K562 (cell line): Measurements from ENCODE around the gene CD164L2. TPM values are rescaled to one million over a fixed set of nuclear protein-coding genes. Genes with fewer than 3 reads are reported as not detected.

Experiments
- ARID1B ChIP-seq: fragments of 450-650 bp; IDR thresholded peaks from 2 replicates; pipeline ENCODE4 v1.6.1; 2016; ENCODE audit warnings: antibody characterized with exemption, mild to moderate bottlenecking, inconsistent platforms
- ARID3B ChIP-seq: fragments of 250-450 bp; sonication (Bioruptor Pico); IDR thresholded peaks from 2 replicates; pipeline ENCODE4 v1.4.0; 2020; ENCODE audit warnings: borderline replicate concordance
- DIDO1 ChIP-seq: fragments of 450-650 bp; IDR thresholded peaks from 2 replicates; pipeline ENCODE4 v1.6.1; 2016; ENCODE audit warnings: low read depth, missing biosample characterization, missing genetic modification characterization
- FOXM1 ChIP-seq, 2 experiments: fragments of 450-650 bp in 1 of 2; sonication (generic) in 1 of 2; formaldehyde crosslinking in 1 of 2; IDR thresholded peaks; 2 replicates each; pipeline versions ENCODE4 v1.6.1 to v1.9.0; 2017 to 2022; ENCODE audit warnings: low read depth in 2 of 2, mild to moderate bottlenecking in 2 of 2, missing genetic modification reagents in 1 of 2, moderate library complexity in 1 of 2
- GABPB1 ChIP-seq: sonication (generic); formaldehyde crosslinking; IDR thresholded peaks from 2 replicates; pipeline ENCODE4 v1.8.0; 2022; ENCODE audit warnings: mild to moderate bottlenecking, missing genetic modification reagents
- HOXB6 ChIP-seq: fragments of 250-450 bp; sonication (Bioruptor Pico); IDR thresholded peaks from 2 replicates; pipeline ENCODE4 v1.5.1; 2022; ENCODE audit warnings: mild to moderate bottlenecking, borderline replicate concordance
- MCM2 ChIP-seq: fragments of 450-650 bp; IDR thresholded peaks from 2 replicates; pipeline ENCODE4 v1.6.1; 2017; ENCODE audit warnings: low read depth, mild to moderate bottlenecking
- NCOA6 ChIP-seq: fragments of 450-650 bp; IDR thresholded peaks from 2 replicates; pipeline ENCODE4 v1.6.1; 2017; ENCODE audit warnings: mild to moderate bottlenecking
- POLR2B ChIP-seq: fragments of 450-650 bp; IDR thresholded peaks from 2 replicates; pipeline ENCODE4 v1.6.1; 2018; ENCODE audit warnings: low read depth; ENCODE audit not compliant: partially characterized antibody
- SMAD2 ChIP-seq: fragments of 150-350 bp; IDR thresholded peaks from 2 replicates; pipeline ENCODE4 v1.6.1; 2014; ENCODE audit warnings: low read depth, mild to moderate bottlenecking, low read length
- SREBF2 ChIP-seq: sonication (generic); formaldehyde crosslinking; IDR thresholded peaks from 2 replicates; pipeline ENCODE4 v1.4.0; 2020; ENCODE audit warnings: mild to moderate bottlenecking, missing genetic modification reagents
- STAT5A ChIP-seq: IDR thresholded peaks from 2 replicates; pipeline ENCODE4 v1.6.1; 2012; ENCODE audit warnings: low read length, inconsistent platforms, borderline replicate concordance
- TGIF2 ChIP-seq: sonication (generic); formaldehyde crosslinking; IDR thresholded peaks from 2 replicates; pipeline ENCODE4 v1.8.1; 2022; ENCODE audit warnings: mild to moderate bottlenecking, missing genetic modification reagents, moderate library complexity
- THAP12 ChIP-seq: fragments of 250-450 bp; sonication (Bioruptor Pico); IDR thresholded peaks from 2 replicates; pipeline ENCODE4 v1.9.0; 2021; ENCODE audit warnings: mild to moderate bottlenecking, inconsistent platforms
- ZBTB7A ChIP-seq: IDR thresholded peaks from 2 replicates; pipeline ENCODE4 v1.6.1; 2011; ENCODE audit warnings: low read depth, mild to moderate bottlenecking, low read length, moderate library complexity, borderline replicate concordance; ENCODE audit not compliant: control insufficient read depth
- ZNF12 ChIP-seq: sonication (generic); formaldehyde crosslinking; IDR thresholded peaks from 2 replicates; pipeline ENCODE4 v1.4.0; 2020; ENCODE audit warnings: mild to moderate bottlenecking, missing genetic modification reagents
- ZNF274 ChIP-seq: IDR thresholded peaks from 2 replicates; pipeline ENCODE4 v1.6.1; 2011; ENCODE audit warnings: low read depth, mild to moderate bottlenecking, low read length, moderate library complexity, borderline replicate concordance
- ZNF347 ChIP-seq: fragments of 450-650 bp; formaldehyde crosslinking; IDR thresholded peaks from 2 replicates; pipeline ENCODE4 v1.4.0; 2020; ENCODE audit warnings: low read depth, mild to moderate bottlenecking, moderate library complexity
- ZNF583 ChIP-seq: fragments of 250-450 bp; sonication (Bioruptor Pico); IDR thresholded peaks from 2 replicates; pipeline ENCODE4 v1.4.0; 2020
- ZZZ3 ChIP-seq: fragments of 450-650 bp; IDR thresholded peaks from 2 replicates; pipeline ENCODE4 v1.6.1; 2016; ENCODE audit warnings: antibody characterized with exemption, mild to moderate bottlenecking, moderate library complexity
- polyA plus RNA-seq, 8 experiments: library from polyadenylated mRNA; depleted of rRNA in 4 of 8; stranded (reverse) in 5 of 8; unstranded in 3 of 8; fragments of >200 nt; fragmentation: Nextera tagmentation in 2 of 8; fragmentation: Illumina TruSeq in 1 of 8; extraction: Ambion mirVana in 2 of 8; extraction: Trizol in 1 of 8; gene quantifications; 2 replicates each; pipeline versions ENCODE4 v1.2.1 to v1.2.3, GENCODE V29; 2011 to 2014; ENCODE audit warnings: inconsistent platforms in 1 of 8, missing spikeins in 1 of 8
- total RNA-seq, 7 experiments: library from RNA; depleted of rRNA in 6 of 7; stranded (reverse); fragments of >200 nt in 6 of 7; fragmentation: Illumina TruSeq in 2 of 7; extraction: Trizol in 2 of 7; gene quantifications; 2 replicates each; pipeline versions ENCODE4 v1.2.1 to v1.2.3, GENCODE V29; 2011 to 2021; ENCODE audit warnings: low replicate concordance in 1 of 7
- TF ChIP-seq, protein P1 (sequence below): fragments of 450-650 bp; formaldehyde crosslinking; IDR thresholded peaks from 2 replicates; pipeline ENCODE4 v1.4.0; 2022; ENCODE audit warnings: mild to moderate bottlenecking, moderate library complexity
- TF ChIP-seq, protein P2 (sequence below), 2 experiments: fragments of 200-800 bp in 1 of 2; sonication (Bioruptor generic) in 1 of 2; sonication (generic) in 1 of 2; formaldehyde crosslinking in 1 of 2; IDR thresholded peaks in 1 of 2; conservative IDR thresholded peaks in 1 of 2; 2 replicates each; pipeline versions ENCODE4 v1.5.0 to v1.6.1; 2016 to 2020; ENCODE audit warnings: missing compliant biosample characterization in 1 of 2, missing genetic modification characterization in 1 of 2, missing genetic modification reagents in 1 of 2

Gene CD164L2
- total and polyA plus RNA-seq, 9 of the 15 experiments (the other 6 are each of a cell fraction or from before 2014, with no cell fraction given), result 0.08 to 0.92 (median 0.38) TPM; not detected in 1

DNA sequence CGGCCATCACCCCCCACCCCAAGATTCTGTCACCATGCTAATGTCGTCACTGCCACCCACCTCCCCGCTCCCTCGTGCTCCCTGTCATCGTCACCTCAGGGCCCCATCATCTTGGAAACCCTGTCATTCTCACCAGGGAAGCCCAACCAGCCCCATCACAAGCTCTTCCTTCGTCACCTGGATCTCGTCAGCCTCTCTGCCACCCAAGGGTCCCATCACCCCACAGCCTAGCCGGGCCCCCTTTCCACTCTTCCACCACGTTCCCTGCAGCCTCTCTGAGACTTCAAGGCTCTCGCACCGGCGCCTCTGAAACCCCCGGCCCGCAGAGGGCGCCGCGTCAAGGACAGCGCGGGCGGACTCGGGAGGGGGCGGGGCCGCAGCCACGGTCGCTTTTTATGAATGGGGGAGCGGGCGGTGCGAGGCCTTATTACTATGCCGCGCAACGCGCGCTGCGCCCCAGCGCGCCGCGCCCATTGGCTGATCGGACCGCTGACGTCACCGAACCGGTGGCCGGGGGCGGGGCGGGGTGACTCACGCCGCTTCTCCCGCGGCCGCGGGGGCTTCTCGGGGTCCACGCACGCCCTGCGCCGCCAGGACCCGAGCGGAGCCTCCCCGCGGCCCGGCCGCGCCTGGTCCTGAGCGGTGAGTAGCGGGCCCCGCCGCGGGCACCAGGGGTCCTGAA lies 9.1 kb upstream of the CD164L2 start, which contains the start of gene GPR3 (continued):
- TF ChIP-seq ZNF347 (no peak), ZZZ3 (no peak), HOXB6 (CRISPR knock-in tag) (0 out of 2 replicates have a peak, but pooled peaks have one; percentile 52), NCOA6 (no peak), POLR2B (peak; percentile 31), DIDO1 (tag) (no peak), FOXM1 (IDR thresholded peaks at IDR 0.05; ENCODE audit: low read depth) (peak; percentile 89), FOXM1 (CRISPR knock-in tag; IDR thresholded peaks at IDR 0.05; ENCODE audit: low read depth) (peak; percentile 63; the same call in 1 of the 2 replicates), SMAD2 (no peak), GABPB1 (CRISPR knock-in tag) (no peak; the same call in 1 of the 2 replicates), SREBF2 (no peak), ZNF274 (no peak), ARID1B (peak; percentile 50), THAP12 (CRISPR knock-in tag) (no peak), STAT5A (no peak), ZNF12 (CRISPR knock-in tag) (no peak), TGIF2 (CRISPR knock-in tag) (no peak), MCM2 (no peak), ZBTB7A (peak; percentile 99), ZNF583 (CRISPR knock-in tag) (no peak; the same call in 1 of the 2 replicates), ARID3B (CRISPR knock-in tag) (no peak)
- TF ChIP-seq, protein P1, sequence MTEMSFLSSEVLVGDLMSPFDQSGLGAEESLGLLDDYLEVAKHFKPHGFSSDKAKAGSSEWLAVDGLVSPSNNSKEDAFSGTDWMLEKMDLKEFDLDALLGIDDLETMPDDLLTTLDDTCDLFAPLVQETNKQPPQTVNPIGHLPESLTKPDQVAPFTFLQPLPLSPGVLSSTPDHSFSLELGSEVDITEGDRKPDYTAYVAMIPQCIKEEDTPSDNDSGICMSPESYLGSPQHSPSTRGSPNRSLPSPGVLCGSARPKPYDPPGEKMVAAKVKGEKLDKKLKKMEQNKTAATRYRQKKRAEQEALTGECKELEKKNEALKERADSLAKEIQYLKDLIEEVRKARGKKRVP (CRISPR knock-in tag), result no peak
- TF ChIP-seq, protein P2, sequence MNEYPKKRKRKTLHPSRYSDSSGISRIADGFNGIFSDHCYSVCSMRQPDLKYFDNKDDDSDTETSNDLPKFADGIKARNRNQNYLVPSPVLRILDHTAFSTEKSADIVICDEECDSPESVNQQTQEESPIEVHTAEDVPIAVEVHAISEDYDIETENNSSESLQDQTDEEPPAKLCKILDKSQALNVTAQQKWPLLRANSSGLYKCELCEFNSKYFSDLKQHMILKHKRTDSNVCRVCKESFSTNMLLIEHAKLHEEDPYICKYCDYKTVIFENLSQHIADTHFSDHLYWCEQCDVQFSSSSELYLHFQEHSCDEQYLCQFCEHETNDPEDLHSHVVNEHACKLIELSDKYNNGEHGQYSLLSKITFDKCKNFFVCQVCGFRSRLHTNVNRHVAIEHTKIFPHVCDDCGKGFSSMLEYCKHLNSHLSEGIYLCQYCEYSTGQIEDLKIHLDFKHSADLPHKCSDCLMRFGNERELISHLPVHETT (CRISPR knock-in tag; conservative IDR thresholded peaks at IDR 0.05 in 1 of 2, IDR thresholded peaks at IDR 0.05 in 1 of 2), result no peak; a peak in 1 of 4 replicates
